MCF 10A (cell line): Measurements from ENCODE around the gene ENTPD5. TPM values are rescaled to one million over a fixed set of nuclear protein-coding genes. Genes with fewer than 3 reads are reported as not detected.

Source experiments
- BruUV-seq: library from RNA; stranded (reverse); fragments of 400-500 nt; replicated peaks from 2 replicates; lab custom pipeline; 2021; lab: Mats Ljungman, UMichigan
- CTCF ChIA-PET: fragments of 300-600 bp; sonication (Branson Sonifier 250); formaldehyde crosslinking; extraction: SDS; loops from one replicate; lab custom pipeline; 2021; ENCODE audit warnings: antibody characterized with exemption, inconsistent platforms; lab: Yijun Ruan, JAX
- POLR2A ChIA-PET: fragments of 300-600, 350-650 bp; sonication (Branson Sonifier 250); formaldehyde crosslinking; extraction: SDS; loops from one replicate; lab custom pipeline; 2020; ENCODE audit warnings: antibody characterized with exemption, inconsistent platforms; lab: Yijun Ruan, JAX
- DNase-seq: peaks from one replicate; pipeline ENCODE4 v3.0.0-alpha.2; 2018; ENCODE audit not compliant: unreplicated experiment
- H3K27ac Mint-ChIP-seq: one replicate; pipeline ENCODE4 v1.8.0; 2022; ENCODE audit warnings: mild to moderate bottlenecking, low read depth, mixed read lengths; ENCODE audit not compliant: unreplicated experiment
- H3K27me3 Mint-ChIP-seq: one replicate; pipeline ENCODE4 v1.8.0; 2022; ENCODE audit warnings: mixed read lengths; ENCODE audit not compliant: insufficient read depth, unreplicated experiment
- H3K36me3 Mint-ChIP-seq: one replicate; pipeline ENCODE4 v1.8.0; 2022; ENCODE audit warnings: mild to moderate bottlenecking, moderate library complexity, mixed read lengths; ENCODE audit not compliant: insufficient read depth, unreplicated experiment
- H3K4me1 Mint-ChIP-seq: one replicate; pipeline ENCODE4 v1.8.0; 2022; ENCODE audit warnings: mixed read lengths; ENCODE audit not compliant: insufficient read depth, unreplicated experiment
- H3K4me3 Mint-ChIP-seq: one replicate; pipeline ENCODE4 v1.8.0; 2022; ENCODE audit warnings: mild to moderate bottlenecking, moderate library complexity, mixed read lengths; ENCODE audit not compliant: unreplicated experiment
- H3K9me3 Mint-ChIP-seq: one replicate; pipeline ENCODE4 v1.8.0; 2022; ENCODE audit warnings: mixed read lengths; ENCODE audit not compliant: unreplicated experiment
- CTCF ChIP-seq: fragments of 200-600 bp; IDR thresholded peaks from one replicate; pipeline ENCODE4 v1.8.0; 2022; ENCODE audit warnings: antibody characterized with exemption, mild to moderate bottlenecking; ENCODE audit not compliant: unreplicated experiment
- intact Hi-C: fragments of 100-400 bp; cut with micrococcal nuclease; formaldehyde crosslinking; loops from 2 replicates; pipeline ENCODE4 v1.14.1; 2022
- total RNA-seq: library from RNA; stranded (reverse); gene quantifications from 2 replicates; pipeline ENCODE4 v1.2.3, GENCODE V29; 2022

The ENTPD5 gene
- total RNA-seq, 1 experiment from 2014 or later: 13.9 TPM

DNA sequence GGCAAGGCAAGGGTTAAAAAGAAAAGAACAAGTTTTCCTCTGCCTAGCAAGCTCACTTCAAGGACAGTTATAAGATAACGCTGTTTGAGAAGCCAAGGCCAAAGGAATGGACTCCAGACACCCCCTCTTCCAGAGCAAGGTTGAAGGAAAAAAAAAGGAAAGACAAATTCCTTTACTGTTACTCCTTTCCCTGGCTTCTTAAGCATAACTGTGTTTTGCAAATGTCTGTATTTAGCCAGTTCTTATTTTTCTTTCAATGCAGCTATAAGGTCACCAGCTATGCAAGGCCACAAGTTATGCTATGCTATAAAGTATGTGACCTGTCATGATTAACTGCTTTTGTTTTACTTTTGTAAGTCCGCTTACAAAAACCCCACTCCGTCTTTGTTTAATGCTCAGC lies 105.8 kb downstream of the ENTPD5 start:
- TF ChIP-seq CTCF: no peak

DNA sequence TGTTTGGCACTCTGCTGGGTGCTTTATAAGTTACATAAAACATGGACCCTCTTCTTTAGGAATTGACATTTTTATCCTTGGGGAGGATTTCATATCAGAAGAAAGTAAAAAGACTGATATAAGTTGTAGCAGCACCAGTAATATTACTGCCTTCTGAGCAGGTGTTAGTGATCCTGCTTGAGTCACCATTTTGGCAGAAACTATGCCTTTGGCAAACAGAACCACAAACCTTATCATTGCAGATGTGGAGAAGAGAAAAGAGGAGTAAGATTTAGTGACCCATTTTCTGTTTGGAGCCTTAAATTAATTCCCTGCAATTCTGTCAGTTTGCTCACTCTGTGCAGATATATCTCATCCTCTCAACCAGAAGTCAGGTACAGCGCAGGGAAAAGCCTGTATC lies 109.4 kb downstream of the ENTPD5 start:
- Mint-ChIP-seq H3K27me3 (no peaks in the 10 kb centered on the region), H3K27ac (no peak overlapping the region), H3K4me1 (no peaks in the 10 kb centered on the region), H3K36me3 (peaks cover 98% of the 10 kb centered on the region), H3K4me3 (no peak overlapping the region), H3K9me3 (no peaks in the 10 kb centered on the region)
- CTCF ChIA-PET: no interaction called here
- no peak for DNase-seq
- BruUV-seq: no TSS peak
- intact Hi-C loops: no loop called here
- no peak for TF ChIP-seq CTCF
- POLR2A ChIA-PET: interaction anchor here (1.5 kb wide), 1 partner anchor 14 kb away, joined by 3 read pairs; no protein-coding TSS in a partner anchor

More for the DNA sequence above, 105.8 kb downstream of the ENTPD5 start:
- no peak for DNase-seq
- H3K9me3 Mint-ChIP-seq: no peaks in the 10 kb centered on the region
- ChIA-PET POLR2A (interaction anchor here (0.9 kb wide), 1 partner anchor 10 kb away, joined by 3 read pairs; no protein-coding TSS in a partner anchor), CTCF (no interaction called here)
- no peak overlapping the region for H3K27ac Mint-ChIP-seq
- peaks cover 88% of the 10 kb centered on the region for H3K36me3 Mint-ChIP-seq
- H3K4me3 Mint-ChIP-seq: no peak overlapping the region
- BruUV-seq: no TSS peak
- intact Hi-C loops: no loop called here
- no peaks in the 10 kb centered on the region for H3K27me3 Mint-ChIP-seq
- H3K4me1 Mint-ChIP-seq: peaks cover 6% of the 10 kb centered on the region

Other genes starting within 250 kb of the ENTPD5 start
- 9.2 and 13.1 TPM in 2 replicates for gene PTGR2, start 167.5 kb downstream of the ENTPD5 start, total RNA-seq
- 74.0 and 76.0 TPM in 2 replicates for gene ZNF410, start 132.4 kb downstream of the ENTPD5 start, total RNA-seq
- 2.1 and 3.0 TPM in 2 replicates for gene FAM161B, start 69.2 kb downstream of the ENTPD5 start, total RNA-seq
- gene COQ6, start 69.0 kb downstream of the ENTPD5 start, total RNA-seq: 25.0 and 25.5 TPM in 2 replicates
- 2.0 and 4.2 TPM in 2 replicates for gene BBOF1, start 61 bp upstream of the ENTPD5 start, total RNA-seq
- gene ALDH6A1, start 65.2 kb upstream of the ENTPD5 start, total RNA-seq: 22.4 and 28.9 TPM in 2 replicates
- gene LIN52, start 65.7 kb upstream of the ENTPD5 start, total RNA-seq: 8.7 and 9.5 TPM in 2 replicates
- not detected in 2 replicates for gene VSX2, start 220.2 kb upstream of the ENTPD5 start, total RNA-seq